ENCODE results near the gene FCHSD2. TPM values are rescaled to one million over a fixed set of nuclear protein-coding genes. Genes with fewer than 3 reads are reported as not detected.
A peak's percentile ranks its signal among the peaks of the same experiment; 100 is the strongest.

The FCHSD2 gene
- total RNA-seq, 1 donor from 2014 or later: 59.0 TPM

- Histone ChIP-seq H3K4me3 (no peak overlapping the region), H3K4me1 (peaks cover 9% of the 10 kb centered on the region), H3K27me3 (ENCODE audit: low read depth) (no peaks in the 10 kb centered on the region), H3K36me3 (no peaks in the 10 kb centered on the region), H3K27ac (no peak overlapping the region), H3K9me3 (peaks cover 4% of the 10 kb centered on the region)
- ATAC-seq: no peak
- no peak for TF ChIP-seq CTCF (IDR thresholded peaks at IDR 0.05)
- DNase-seq: no peak
- intact Hi-C loops (cut with DNase I): no loop called here
Observed at GRCh38 chr11:73121692-73122091, 20.4 kb downstream of the FCHSD2 start.

- TF ChIP-seq CTCF (IDR thresholded peaks at IDR 0.05): no peak
- Histone ChIP-seq H3K4me1 (peaks cover 14% of the 10 kb centered on the region), H3K9me3 (no peaks in the 10 kb centered on the region), H3K36me3 (no peaks in the 10 kb centered on the region), H3K27me3 (ENCODE audit: low read depth) (no peaks in the 10 kb centered on the region), H3K4me3 (no peak overlapping the region), H3K27ac (no peak overlapping the region)
- ATAC-seq (no peak), DNase-seq (no peak)
- intact Hi-C loops (cut with DNase I): no loop called here
Observed at GRCh38 chr11:73117071-73117470, 25.0 kb downstream of the FCHSD2 start.

GRCh38 chr11:73116636-73117035, 25.5 kb downstream of the FCHSD2 start:
- no peaks in the 10 kb centered on the region for H3K27me3 ChIP-seq (ENCODE audit: low read depth)
- H3K4me1 ChIP-seq: peaks cover 14% of the 10 kb centered on the region
- intact Hi-C loops (cut with DNase I): no loop called here
- DNase-seq (no peak), ATAC-seq (no peak)
- TF ChIP-seq CTCF (IDR thresholded peaks at IDR 0.05): no peak
- no peak overlapping the region for H3K27ac ChIP-seq
- no peak overlapping the region for H3K4me3 ChIP-seq
- no peaks in the 10 kb centered on the region for H3K9me3 ChIP-seq
- H3K36me3 ChIP-seq: no peaks in the 10 kb centered on the region

GRCh38 chr11:73114835-73115220, 27.3 kb downstream of the FCHSD2 start:
- no peak for DNase-seq
- ATAC-seq: no peak
- Histone ChIP-seq H3K36me3 (no peaks in the 10 kb centered on the region), H3K27me3 (ENCODE audit: low read depth) (no peaks in the 10 kb centered on the region), H3K27ac (no peak overlapping the region), H3K4me3 (no peak overlapping the region), H3K9me3 (no peaks in the 10 kb centered on the region), H3K4me1 (peaks cover 14% of the 10 kb centered on the region)
- TF ChIP-seq CTCF (IDR thresholded peaks at IDR 0.05): no peak
- intact Hi-C loops (cut with DNase I): no loop called here

GRCh38 chr11:73114110-73114834, 27.8 kb downstream of the FCHSD2 start:
- Histone ChIP-seq H3K4me3 (no peak overlapping the region), H3K9me3 (no peaks in the 10 kb centered on the region), H3K4me1 (peaks cover 14% of the 10 kb centered on the region), H3K36me3 (no peaks in the 10 kb centered on the region), H3K27me3 (ENCODE audit: low read depth) (no peaks in the 10 kb centered on the region), H3K27ac (no peak overlapping the region)
- intact Hi-C loops (cut with DNase I): no loop called here
- no peak for DNase-seq
- TF ChIP-seq CTCF (IDR thresholded peaks at IDR 0.05): no peak
- ATAC-seq: peak in 1 of 2 donors; percentile 58
